NB4 (cell line): ENCODE measurements around the gene RCAN3.

Experiments
- MYC ChIP-seq: IDR thresholded peaks from 2 replicates; pipeline ENCODE4 v1.6.1; 2011; ENCODE audit warnings: low read depth, low read length
- POLR2A ChIP-seq: IDR thresholded peaks from 2 replicates; pipeline ENCODE4 v1.6.1; 2011; ENCODE audit warnings: mild to moderate bottlenecking; ENCODE audit not compliant: insufficient read length; ENCODE audit errors: extremely low read depth
- TF ChIP-seq, protein P1 (sequence below): IDR thresholded peaks from one replicate; pipeline ENCODE4 v1.5.1; 2012; ENCODE audit warnings: low read depth, low read length
- TF ChIP-seq, protein P2 (sequence below): IDR thresholded peaks from 2 replicates; pipeline ENCODE4 v1.6.1; 2011; ENCODE audit warnings: low read depth, low read length

DNA sequence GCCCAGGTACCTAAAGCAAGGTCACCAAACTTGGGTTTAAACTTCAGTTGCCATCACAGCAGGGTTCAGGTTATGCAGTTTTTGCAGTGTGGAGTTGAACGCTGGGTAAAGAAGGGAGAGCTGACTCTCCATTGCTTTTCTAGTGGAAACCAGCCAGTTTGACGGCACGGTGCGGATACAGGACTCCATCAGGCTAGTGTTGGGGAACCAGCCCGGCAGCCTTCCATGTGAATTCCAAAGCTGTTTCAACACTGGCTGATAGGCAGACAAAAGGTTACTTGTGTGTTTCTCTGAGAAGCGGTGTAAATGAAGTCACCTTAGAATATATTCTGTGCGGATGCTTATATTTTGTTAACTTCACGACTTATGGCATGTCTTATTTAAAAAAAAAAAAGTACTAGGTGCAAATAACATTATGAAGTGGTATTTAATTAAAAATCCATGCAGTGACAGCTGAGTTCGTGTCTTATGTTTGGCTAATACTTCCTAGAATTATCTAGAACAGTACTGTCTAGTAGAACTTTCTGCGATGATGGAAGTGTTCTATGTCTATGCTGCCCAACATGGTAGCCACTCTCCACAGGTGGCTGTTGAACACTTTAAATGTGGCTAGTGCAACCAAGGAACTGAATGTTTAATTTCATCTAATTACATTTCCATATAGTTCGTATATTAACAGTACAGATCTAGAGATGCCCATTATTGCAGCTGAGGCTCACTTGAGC is 29.9 kb upstream of the RCAN3 start:
- TF ChIP-seq, protein P1, sequence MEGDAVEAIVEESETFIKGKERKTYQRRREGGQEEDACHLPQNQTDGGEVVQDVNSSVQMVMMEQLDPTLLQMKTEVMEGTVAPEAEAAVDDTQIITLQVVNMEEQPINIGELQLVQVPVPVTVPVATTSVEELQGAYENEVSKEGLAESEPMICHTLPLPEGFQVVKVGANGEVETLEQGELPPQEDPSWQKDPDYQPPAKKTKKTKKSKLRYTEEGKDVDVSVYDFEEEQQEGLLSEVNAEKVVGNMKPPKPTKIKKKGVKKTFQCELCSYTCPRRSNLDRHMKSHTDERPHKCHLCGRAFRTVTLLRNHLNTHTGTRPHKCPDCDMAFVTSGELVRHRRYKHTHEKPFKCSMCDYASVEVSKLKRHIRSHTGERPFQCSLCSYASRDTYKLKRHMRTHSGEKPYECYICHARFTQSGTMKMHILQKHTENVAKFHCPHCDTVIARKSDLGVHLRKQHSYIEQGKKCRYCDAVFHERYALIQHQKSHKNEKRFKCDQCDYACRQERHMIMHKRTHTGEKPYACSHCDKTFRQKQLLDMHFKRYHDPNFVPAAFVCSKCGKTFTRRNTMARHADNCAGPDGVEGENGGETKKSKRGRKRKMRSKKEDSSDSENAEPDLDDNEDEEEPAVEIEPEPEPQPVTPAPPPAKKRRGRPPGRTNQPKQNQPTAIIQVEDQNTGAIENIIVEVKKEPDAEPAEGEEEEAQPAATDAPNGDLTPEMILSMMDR = no peak
- TF ChIP-seq, protein P2, sequence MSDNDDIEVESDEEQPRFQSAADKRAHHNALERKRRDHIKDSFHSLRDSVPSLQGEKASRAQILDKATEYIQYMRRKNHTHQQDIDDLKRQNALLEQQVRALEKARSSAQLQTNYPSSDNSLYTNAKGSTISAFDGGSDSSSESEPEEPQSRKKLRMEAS = no peak
- no peak for TF ChIP-seq MYC
- TF ChIP-seq POLR2A = no peak
